ENCODE results near the gene B4GALT2.
A peak's percentile ranks its signal among the peaks of the same experiment; 100 is the strongest.

Gene B4GALT2

DNA sequence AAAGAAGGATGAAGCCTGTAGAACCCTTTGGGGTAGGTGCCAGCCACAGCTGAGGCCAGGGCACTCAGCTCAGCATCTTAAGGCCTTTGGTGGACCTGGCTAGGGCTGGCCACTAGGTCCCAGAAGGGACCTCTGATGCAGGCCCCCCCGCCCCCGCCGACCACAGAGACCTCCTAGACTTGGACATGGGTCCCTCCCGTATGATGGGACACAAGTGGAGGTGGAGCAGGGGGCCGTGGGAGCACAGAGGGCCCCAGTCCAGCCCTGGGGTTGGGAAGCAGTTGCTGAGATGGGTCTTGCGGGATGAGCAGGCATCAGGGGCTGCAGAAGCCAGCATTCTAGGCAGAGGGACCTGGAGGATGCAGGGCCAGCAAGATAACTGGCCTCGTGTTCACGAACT is 3.2 kb downstream of the B4GALT2 start:
- H3K9me3 Mint-ChIP-seq, result no peaks in the 10 kb centered on the region

DNA sequence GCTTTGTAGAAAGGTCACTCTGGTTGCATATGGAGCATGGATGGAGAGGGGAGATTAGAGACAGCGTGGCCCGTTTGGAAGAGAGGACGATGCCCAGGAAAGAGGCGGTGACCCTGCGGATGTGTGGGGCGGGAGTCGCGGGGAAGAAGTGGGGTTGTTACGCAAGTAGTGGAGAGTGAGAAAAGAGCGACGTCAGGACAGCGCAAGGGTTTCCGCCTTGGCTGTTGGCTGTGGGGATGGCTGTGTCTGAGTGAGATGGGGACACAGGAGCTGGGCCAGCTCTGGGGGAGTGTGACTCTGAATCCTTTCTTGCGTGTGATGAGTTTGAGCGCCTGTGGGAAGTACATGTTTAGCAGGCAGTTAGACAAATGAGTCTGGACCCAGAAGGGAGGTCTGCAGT is 3.8 kb downstream of the B4GALT2 start:
- H3K27ac Mint-ChIP-seq, result no peak overlapping the region

More for the DNA sequence above, 3.2 kb downstream of the B4GALT2 start:
- peaks cover 25% of the 10 kb centered on the region for H3K4me1 Mint-ChIP-seq (ENCODE audit: low read depth)
- peaks cover 32% of the 10 kb centered on the region for H3K36me3 Mint-ChIP-seq (ENCODE audit: low read depth)
- no peak overlapping the region for H3K27ac Mint-ChIP-seq
- H3K4me3 Mint-ChIP-seq, result no peak overlapping the region
- H3K27me3 Mint-ChIP-seq, result no peaks in the 10 kb centered on the region

DNA sequence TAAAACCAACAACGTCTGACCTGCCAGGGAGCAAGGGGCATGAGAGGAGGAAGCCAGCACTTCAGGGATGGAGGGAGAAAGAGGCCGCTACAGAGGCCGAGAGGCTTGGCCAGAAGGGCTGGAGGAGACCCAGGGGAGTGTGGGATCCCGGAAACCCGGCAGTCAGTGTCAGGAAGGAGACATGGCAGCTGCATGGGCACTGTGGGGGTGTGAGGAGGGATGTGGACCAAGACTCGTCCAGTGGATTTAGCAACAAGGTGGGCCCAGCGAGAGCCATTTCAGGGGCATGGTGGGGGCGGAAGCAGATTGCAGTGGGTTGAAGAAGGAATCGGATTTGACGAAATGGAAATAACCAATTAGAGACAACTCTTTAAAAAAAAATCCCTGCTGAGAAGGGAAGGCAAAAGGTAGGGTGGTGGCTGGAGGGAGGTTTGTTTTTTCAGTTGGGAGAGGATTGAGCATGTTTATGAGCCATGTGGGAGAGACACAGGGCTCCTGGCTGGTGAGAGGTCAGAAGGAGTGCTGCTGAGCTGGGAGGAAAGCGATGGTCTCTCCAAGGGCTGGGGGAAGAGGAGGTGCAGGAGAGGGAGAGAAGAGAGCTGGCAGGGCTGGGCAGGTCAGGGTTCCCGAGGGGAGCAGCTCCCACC is 4.4 kb downstream of the B4GALT2 start:
- Mint-ChIP-seq H3K27ac (no peak overlapping the region), H3K4me1 (ENCODE audit: low read depth) (peaks cover 13% of the 10 kb centered on the region), H3K9me3 (no peaks in the 10 kb centered on the region), H3K36me3 (ENCODE audit: low read depth) (peaks cover 21% of the 10 kb centered on the region), H3K27me3 (no peaks in the 10 kb centered on the region), H3K4me3 (no peak overlapping the region)

More for the DNA sequence above, 3.8 kb downstream of the B4GALT2 start:
- Mint-ChIP-seq H3K36me3 (ENCODE audit: low read depth) (peaks cover 27% of the 10 kb centered on the region), H3K4me1 (ENCODE audit: low read depth) (peaks cover 19% of the 10 kb centered on the region), H3K27me3 (no peaks in the 10 kb centered on the region), H3K9me3 (no peaks in the 10 kb centered on the region), H3K4me3 (no peak overlapping the region)

DNA sequence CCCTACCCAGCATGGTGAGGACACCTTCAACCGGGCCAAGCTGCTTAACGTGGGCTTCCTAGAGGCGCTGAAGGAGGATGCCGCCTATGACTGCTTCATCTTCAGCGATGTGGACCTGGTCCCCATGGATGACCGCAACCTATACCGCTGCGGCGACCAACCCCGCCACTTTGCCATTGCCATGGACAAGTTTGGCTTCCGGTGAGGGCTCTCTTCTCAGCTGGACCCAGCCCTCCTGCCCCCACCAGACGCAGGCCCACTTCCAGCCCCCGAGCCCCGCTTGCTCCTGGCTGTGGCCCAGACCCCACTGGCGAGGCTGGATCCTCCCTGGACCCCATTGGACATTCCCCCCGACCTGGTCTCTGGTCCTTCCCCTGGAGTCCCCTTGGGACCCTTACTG is 5.8 kb downstream of the B4GALT2 start:
- Mint-ChIP-seq H3K9me3 (no peaks in the 10 kb centered on the region), H3K36me3 (ENCODE audit: low read depth) (peaks cover 17% of the 10 kb centered on the region), H3K27ac (no peak overlapping the region), H3K27me3 (no peaks in the 10 kb centered on the region), H3K4me1 (ENCODE audit: low read depth) (peaks cover 8% of the 10 kb centered on the region), H3K4me3 (no peak overlapping the region)

DNA sequence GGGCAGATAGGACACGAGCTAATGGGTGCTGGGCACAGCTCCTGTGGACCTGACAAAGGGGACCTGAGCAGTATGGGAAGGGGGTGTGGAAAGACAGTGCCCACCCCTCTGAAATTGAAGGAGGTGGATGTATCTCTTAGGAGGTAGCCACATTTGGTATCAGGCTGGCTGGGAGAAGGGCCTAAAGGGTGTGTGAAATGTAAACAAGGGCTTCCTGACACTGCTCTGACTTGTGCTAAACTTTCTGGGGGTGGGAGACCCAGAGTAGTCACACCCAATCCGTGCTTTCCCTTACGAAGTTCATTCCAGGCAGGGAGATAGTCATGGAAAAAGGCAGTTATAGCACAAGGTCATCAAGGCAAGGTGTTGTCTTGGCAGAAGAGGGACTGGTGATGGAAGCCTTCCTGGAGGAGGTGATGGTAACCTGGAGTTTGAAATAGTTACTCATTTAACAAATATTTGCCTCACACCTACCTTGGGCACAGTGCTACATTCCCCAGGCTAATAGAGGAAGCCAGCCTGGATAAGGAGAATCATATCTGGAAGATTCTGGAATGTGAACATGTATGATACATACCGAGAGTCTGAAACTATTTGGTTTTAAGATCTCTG is 7.1 kb downstream of the B4GALT2 start:
- Mint-ChIP-seq H3K4me1 (ENCODE audit: low read depth) (peaks cover 3% of the 10 kb centered on the region), H3K4me3 (no peak overlapping the region), H3K36me3 (ENCODE audit: low read depth) (peaks cover 12% of the 10 kb centered on the region), H3K27me3 (no peaks in the 10 kb centered on the region), H3K27ac (no peak overlapping the region), H3K9me3 (no peaks in the 10 kb centered on the region)

DNA sequence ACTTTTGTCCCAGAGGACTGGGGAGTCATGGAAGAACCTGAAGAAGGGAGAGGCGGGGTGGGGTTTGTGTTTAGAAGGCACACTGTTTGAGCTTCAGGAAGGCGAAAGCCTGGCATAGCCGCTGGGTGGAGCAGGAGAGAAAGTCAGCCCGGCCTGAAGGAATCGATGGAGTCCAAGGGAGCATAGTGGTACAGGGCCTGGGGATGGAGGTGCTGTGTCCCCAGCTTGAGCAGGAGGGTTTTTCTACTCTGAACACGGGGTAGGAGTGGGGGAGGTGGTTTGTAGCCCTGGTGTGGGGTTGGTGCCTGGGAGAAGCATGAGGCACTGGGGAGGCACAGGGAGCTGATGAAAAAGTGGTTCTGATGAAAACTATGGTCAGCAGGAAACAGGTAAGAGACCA is 7.7 kb downstream of the B4GALT2 start:
- no peaks in the 10 kb centered on the region for H3K27me3 Mint-ChIP-seq
- no peaks in the 10 kb centered on the region for H3K9me3 Mint-ChIP-seq
- H3K4me3 Mint-ChIP-seq, result no peak overlapping the region
- H3K4me1 Mint-ChIP-seq (ENCODE audit: low read depth), result peaks cover 5% of the 10 kb centered on the region
- peaks cover 12% of the 10 kb centered on the region for H3K36me3 Mint-ChIP-seq (ENCODE audit: low read depth)
- H3K27ac Mint-ChIP-seq, result no peak overlapping the region

DNA sequence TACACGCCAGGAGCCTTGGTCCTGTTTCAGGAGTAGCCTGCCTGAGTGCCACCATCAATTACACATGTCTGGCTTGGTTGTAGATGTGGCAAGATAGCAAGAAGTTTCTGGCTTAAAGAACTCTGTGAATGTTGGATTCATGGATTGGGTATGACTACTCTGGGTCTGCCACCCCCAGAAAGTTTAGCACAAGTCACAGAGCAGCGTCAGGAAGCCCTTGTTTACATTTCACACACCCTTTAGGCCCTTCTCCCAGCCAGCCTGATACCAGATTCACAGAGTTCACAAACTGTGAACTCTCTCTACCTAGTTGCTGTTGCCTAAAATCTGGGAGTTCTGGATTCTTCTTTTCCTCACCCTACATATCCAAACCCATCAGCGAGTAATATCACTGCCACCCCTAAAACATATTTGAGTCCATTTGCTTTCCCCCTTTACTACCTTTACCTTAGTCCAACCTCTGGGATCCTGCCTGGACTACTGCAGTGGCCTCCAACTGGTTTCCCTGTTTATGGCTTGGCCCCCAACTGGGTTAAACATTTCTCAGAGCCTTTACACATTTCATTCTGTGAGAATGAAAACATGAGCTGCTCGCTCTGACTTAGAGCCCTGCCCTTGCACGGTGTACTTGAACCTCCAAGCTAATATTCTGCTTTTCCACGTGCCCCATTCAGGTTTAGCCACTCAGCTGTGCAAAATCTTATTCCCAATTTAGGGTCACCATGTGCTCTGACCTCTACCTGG is 8.3 kb downstream of the B4GALT2 start:
- Mint-ChIP-seq H3K4me3 (no peak overlapping the region), H3K9me3 (no peaks in the 10 kb centered on the region), H3K4me1 (ENCODE audit: low read depth) (peaks cover 8% of the 10 kb centered on the region), H3K36me3 (ENCODE audit: low read depth) (peaks cover 12% of the 10 kb centered on the region), H3K27me3 (no peaks in the 10 kb centered on the region), H3K27ac (no peak overlapping the region)

DNA sequence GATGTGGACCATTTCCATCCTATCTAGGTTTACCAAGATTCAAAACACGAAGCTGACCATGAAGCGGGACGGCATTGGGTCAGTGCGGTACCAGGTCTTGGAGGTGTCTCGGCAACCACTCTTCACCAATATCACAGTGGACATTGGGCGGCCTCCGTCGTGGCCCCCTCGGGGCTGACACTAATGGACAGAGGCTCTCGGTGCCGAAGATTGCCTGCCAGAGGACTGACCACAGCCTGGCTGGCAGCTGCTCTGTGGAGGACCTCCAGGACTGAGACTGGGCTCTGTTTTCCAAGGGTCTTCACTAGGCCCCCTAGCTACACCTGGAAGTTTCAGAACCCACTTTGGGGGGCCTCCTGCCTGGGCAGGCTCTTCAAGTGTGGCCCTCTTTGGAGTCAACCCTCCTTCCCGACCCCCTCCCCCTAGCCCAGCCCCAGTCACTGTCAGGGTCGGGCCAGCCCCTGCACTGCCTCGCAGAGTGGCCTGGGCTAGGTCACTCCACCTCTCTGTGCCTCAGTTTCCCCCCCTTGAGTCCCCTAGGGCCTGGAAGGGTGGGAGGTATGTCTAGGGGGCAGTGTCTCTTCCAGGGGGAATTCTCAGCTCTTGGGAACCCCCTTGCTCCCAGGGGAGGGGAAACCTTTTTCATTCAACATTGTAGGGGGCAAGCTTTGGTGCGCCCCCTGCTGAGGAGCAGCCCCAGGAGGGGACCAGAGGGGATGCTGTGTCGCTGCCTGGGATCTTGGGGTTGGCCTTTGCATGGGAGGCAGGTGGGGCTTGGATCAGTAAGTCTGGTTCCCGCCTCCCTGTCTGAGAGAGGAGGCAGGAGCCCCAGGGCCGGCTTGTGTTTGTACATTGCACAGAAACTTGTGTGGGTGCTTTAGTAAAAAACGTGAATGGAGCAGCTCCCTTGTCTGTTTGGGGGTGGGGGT is 11.5 kb downstream of the B4GALT2 start:
- no peaks in the 10 kb centered on the region for H3K27me3 Mint-ChIP-seq
- peaks cover 13% of the 10 kb centered on the region for H3K4me1 Mint-ChIP-seq (ENCODE audit: low read depth)
- no peak overlapping the region for H3K27ac Mint-ChIP-seq
- H3K4me3 Mint-ChIP-seq, result peak overlapping the region; percentile 85
- H3K9me3 Mint-ChIP-seq, result no peaks in the 10 kb centered on the region
- H3K36me3 Mint-ChIP-seq (ENCODE audit: low read depth), result no peaks in the 10 kb centered on the region

DNA sequence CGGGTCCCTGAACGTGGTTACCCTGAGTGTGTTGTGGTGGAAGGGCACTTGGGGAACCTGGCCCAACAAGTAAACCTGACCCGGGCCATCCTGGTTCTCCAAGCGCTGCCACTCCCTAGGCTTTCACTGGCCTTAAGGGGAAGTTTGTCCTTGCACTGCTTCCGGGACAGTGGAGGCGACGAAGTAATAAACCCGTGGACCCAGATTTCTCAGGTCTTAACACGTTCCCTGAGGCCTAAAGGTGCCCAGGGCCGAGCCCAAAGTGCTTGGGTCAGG is 12.1 kb downstream of the B4GALT2 start:
- peaks cover 13% of the 10 kb centered on the region for H3K4me1 Mint-ChIP-seq (ENCODE audit: low read depth)
- peak overlapping the region; percentile 85 for H3K4me3 Mint-ChIP-seq
- no peaks in the 10 kb centered on the region for H3K9me3 Mint-ChIP-seq
- H3K27ac Mint-ChIP-seq, result no peak overlapping the region
- H3K27me3 Mint-ChIP-seq, result no peaks in the 10 kb centered on the region
- H3K36me3 Mint-ChIP-seq (ENCODE audit: low read depth), result no peaks in the 10 kb centered on the region

DNA sequence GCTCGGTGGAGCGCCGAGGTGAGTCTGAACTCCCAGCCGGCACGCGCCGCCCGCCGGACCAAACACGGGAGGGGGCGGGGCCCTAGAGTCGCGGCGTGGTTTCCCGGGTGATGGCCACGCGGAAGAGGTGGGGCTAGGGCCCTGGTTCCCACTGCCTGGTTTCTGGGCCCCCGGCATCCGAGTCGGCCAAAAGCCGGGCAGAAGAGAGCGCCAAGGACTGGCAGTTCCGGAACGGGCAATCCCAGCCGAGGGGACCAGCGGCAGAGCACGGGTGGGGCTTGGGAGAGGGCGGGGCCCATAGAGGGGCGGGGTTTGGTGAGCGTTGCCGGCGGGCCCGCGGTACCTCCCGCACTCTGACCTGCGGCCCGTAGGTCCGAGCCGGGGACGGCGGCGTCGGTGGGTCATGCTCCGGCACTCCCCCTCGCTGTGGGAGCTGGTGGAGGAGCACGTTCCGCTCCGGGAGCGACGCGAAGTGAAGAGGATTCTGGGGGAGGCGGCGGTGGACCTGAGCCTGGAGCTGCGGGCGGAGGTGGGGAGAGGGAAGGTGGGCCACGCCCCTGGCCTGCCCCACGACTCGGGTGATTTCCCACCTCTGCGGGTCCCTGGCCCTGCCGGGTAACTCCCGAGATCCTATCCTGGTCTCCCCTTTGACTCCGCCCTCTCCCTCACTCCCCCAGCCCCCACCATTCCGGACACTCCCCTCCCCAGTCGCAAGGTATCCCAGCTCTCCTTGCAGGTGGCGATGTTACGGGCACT is 12.6 kb downstream of the B4GALT2 start, which contains the start of gene CCDC24:
CCDC24 (plus strand) TSS at position 124 of the 756 bp plus-strand sequence; CDS start at position 404, 280 bp downstream.
- Mint-ChIP-seq H3K9me3 (no peaks in the 10 kb centered on the region), H3K4me3 (peak within 1 kb of the TSS; percentile 85)

DNA sequence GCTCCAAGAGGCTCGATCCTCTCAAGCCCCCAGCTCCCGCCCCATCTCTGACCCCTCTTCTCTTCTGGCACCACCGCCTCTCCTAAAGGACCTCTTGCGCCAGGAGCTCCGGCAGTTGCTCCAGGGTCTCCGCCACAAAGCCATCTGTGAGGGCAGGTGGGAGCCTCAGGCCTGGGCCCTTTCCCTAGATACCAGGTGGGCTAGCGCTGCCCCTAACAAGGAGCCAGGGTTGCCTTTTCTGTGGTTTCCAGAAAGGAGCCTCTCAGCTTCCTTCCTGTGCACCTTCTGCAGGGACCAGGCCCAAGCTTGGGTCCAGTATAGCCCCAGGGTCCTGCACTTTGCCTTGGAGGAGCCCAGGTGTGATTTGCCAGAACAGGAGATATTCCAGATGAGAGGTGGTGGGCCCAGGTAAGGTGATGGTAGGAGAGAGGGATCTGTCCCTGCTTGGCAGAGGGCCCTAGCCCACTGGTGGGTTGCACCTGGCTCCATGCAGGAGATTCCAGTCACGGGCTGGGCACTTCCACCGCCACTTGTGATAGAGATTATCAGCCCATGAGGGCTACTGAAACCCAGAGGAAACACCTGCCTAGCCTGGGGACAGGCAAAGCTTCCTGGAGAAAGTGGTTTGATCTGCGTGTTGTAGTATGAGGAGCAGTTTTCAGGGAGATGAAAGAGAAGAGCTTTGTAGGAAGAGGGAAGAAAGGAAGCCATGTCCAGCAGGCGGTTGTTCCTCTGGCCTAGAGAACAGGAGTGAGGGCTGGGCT is 13.4 kb downstream of the B4GALT2 start:
- Mint-ChIP-seq H3K27me3 (no peaks in the 10 kb centered on the region), H3K4me1 (ENCODE audit: low read depth) (peaks cover 13% of the 10 kb centered on the region), H3K27ac (no peak overlapping the region), H3K36me3 (ENCODE audit: low read depth) (no peaks in the 10 kb centered on the region), H3K9me3 (no peaks in the 10 kb centered on the region), H3K4me3 (peak overlapping the region; percentile 85)

More for the DNA sequence above, 12.6 kb downstream of the B4GALT2 start, which contains the start of gene CCDC24:
- peaks cover 13% of the 10 kb centered on the region for H3K4me1 Mint-ChIP-seq (ENCODE audit: low read depth)
- no peaks in the 10 kb centered on the region for H3K36me3 Mint-ChIP-seq (ENCODE audit: low read depth)
- H3K27ac Mint-ChIP-seq, result peak within 1 kb of the TSS; percentile 63
- H3K27me3 Mint-ChIP-seq, result no peaks in the 10 kb centered on the region

DNA sequence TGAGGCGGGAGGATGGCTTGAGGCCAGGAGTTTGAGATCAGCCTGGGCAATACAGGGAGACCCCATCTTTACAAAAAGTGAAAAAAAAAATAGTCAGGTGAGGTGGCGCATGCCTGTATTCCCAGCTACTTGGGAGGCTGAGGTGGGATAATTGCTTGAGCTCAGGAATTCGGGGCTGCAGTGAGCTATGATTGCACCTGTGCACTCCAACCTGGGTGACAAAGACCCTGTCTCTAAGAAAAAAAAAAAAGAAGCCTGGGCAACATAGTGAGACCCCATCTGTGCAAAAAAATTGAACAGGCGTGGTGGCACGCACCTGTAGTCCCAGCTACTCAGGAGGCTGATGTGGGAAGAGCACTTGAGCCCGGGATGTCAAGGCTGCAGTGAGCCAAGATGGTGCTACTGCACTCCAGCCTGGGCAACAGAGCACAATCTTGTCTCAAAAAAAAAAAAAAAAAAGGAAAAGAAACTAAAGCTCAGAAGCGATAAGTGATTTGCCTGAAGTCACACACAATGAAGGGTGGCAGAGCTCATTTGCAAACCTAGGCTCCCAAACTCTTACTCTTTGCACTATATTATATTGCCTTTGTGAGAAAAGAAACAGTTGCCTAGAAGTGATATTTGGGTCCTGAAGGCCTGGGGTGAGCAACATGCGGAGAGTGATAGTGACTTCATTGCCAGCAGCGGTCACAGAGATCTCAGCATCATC is 14.3 kb downstream of the B4GALT2 start:
- no peak overlapping the region for H3K4me3 Mint-ChIP-seq
- H3K27me3 Mint-ChIP-seq, result no peaks in the 10 kb centered on the region
- no peak overlapping the region for H3K27ac Mint-ChIP-seq
- H3K36me3 Mint-ChIP-seq (ENCODE audit: low read depth), result no peaks in the 10 kb centered on the region
- peaks cover 13% of the 10 kb centered on the region for H3K4me1 Mint-ChIP-seq (ENCODE audit: low read depth)
- no peaks in the 10 kb centered on the region for H3K9me3 Mint-ChIP-seq

DNA sequence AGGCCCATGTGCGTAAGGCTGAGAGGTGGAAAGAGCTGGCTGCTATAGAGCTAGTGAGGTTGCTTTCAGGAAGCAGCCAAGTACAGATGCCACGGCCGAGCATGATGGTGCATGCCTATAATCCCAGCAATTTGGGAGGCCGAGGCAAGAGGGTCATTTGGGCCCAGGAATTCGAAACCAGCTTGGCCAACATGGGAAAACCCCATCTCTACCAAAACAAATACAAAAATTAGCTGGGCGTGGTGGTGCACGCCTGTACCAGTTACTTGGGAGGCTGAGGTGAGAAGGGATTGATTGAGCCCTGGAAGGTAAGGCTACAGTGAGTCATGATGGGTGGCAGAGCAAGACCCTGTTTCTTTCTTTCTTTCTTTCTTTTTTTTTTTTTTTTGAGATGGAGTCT is 15.1 kb downstream of the B4GALT2 start:
- no peak overlapping the region for H3K4me3 Mint-ChIP-seq
- peaks cover 13% of the 10 kb centered on the region for H3K4me1 Mint-ChIP-seq (ENCODE audit: low read depth)
- no peaks in the 10 kb centered on the region for H3K27me3 Mint-ChIP-seq
- no peak overlapping the region for H3K27ac Mint-ChIP-seq
- no peaks in the 10 kb centered on the region for H3K36me3 Mint-ChIP-seq (ENCODE audit: low read depth)
- H3K9me3 Mint-ChIP-seq, result no peaks in the 10 kb centered on the region

Data from stimulated activated naive CD8-positive, alpha-beta T cell treated with anti-CD3 and anti-CD28 coated beads, Interleukin-15, Interleukin-2, amounts not matched to agents 100 ng/mL and 50 ng/mL, for 24 hours (primary cell).